ENCODE data around the gene FRMD5. TPM values are rescaled to one million over a fixed set of nuclear protein-coding genes. Genes with fewer than 3 reads are reported as not detected.

The FRMD5 gene
- total RNA-seq, 2 donors from 2014 or later = 3.6 to 7.0 TPM

GRCh38 chr15:44096596-44096995, 98.5 kb downstream of the FRMD5 start:
- Histone ChIP-seq H3K4me1 (ENCODE audit: control insufficient read depth, insufficient read depth, low read length) (no peaks in the 10 kb centered on the region), H3K9ac (ENCODE audit: extremely low read depth, low read length, poor library complexity, severe bottlenecking) (no peak overlapping the region), H3K4me3 (ENCODE audit: low read length) (no peak overlapping the region), H3K36me3 (ENCODE audit: control insufficient read depth, insufficient read depth, low read length) (no peaks in the 10 kb centered on the region), H3K27me3 (ENCODE audit: control insufficient read depth, insufficient read depth, low read length, poor library complexity, severe bottlenecking) (no peaks in the 10 kb centered on the region), H3K27ac (ENCODE audit: low read depth, low read length) (no peak overlapping the region), H3K9me3 (ENCODE audit: control insufficient read depth, low read length) (no peaks in the 10 kb centered on the region)
- TF ChIP-seq, protein P1, sequence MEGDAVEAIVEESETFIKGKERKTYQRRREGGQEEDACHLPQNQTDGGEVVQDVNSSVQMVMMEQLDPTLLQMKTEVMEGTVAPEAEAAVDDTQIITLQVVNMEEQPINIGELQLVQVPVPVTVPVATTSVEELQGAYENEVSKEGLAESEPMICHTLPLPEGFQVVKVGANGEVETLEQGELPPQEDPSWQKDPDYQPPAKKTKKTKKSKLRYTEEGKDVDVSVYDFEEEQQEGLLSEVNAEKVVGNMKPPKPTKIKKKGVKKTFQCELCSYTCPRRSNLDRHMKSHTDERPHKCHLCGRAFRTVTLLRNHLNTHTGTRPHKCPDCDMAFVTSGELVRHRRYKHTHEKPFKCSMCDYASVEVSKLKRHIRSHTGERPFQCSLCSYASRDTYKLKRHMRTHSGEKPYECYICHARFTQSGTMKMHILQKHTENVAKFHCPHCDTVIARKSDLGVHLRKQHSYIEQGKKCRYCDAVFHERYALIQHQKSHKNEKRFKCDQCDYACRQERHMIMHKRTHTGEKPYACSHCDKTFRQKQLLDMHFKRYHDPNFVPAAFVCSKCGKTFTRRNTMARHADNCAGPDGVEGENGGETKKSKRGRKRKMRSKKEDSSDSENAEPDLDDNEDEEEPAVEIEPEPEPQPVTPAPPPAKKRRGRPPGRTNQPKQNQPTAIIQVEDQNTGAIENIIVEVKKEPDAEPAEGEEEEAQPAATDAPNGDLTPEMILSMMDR (conservative IDR thresholded peaks at IDR 0.05) = no peak
- Mint-ChIP-seq H3K27ac (no peak overlapping the region), H3K36me3 (ENCODE audit: low read depth) (no peaks in the 10 kb centered on the region), H3K4me1 (no peaks in the 10 kb centered on the region), H3K9me3 (no peaks in the 10 kb centered on the region), H3K27me3 (ENCODE audit: insufficient read depth) (no peaks in the 10 kb centered on the region), H3K4me3 (no peak overlapping the region)
- no peak for DNase-seq
- WGBS, 2 experiments (ENCODE audit: insufficient coverage in 1 of 2, insufficient read length in 1 of 2) = 92 to 98% methylated on average over 3 of the region's 3 CpGs

- Mint-ChIP-seq H3K9me3 (no peaks in the 10 kb centered on the region), H3K36me3 (ENCODE audit: low read depth) (no peaks in the 10 kb centered on the region), H3K4me3 (no peak overlapping the region), H3K27ac (no peak overlapping the region), H3K27me3 (ENCODE audit: insufficient read depth) (no peaks in the 10 kb centered on the region), H3K4me1 (no peaks in the 10 kb centered on the region)
- no peaks in the 10 kb centered on the region for H3K4me1 ChIP-seq (ENCODE audit: control insufficient read depth, insufficient read depth, low read length)
- TF ChIP-seq, protein P1 (conservative IDR thresholded peaks at IDR 0.05) = no peak
- H3K27ac ChIP-seq (ENCODE audit: low read depth, low read length) = no peak overlapping the region
- 97 to 98% methylated on average over 3 of the region's 3 CpGs for WGBS, 2 experiments (ENCODE audit: insufficient coverage in 1 of 2, insufficient read length in 1 of 2)
- no peaks in the 10 kb centered on the region for H3K9me3 ChIP-seq (ENCODE audit: control insufficient read depth, low read length)
- DNase-seq = no peak
- no peak overlapping the region for H3K4me3 ChIP-seq (ENCODE audit: low read length)
- H3K36me3 ChIP-seq (ENCODE audit: control insufficient read depth, insufficient read depth, low read length) = no peaks in the 10 kb centered on the region
- H3K9ac ChIP-seq (ENCODE audit: extremely low read depth, low read length, poor library complexity, severe bottlenecking) = no peak overlapping the region
- no peaks in the 10 kb centered on the region for H3K27me3 ChIP-seq (ENCODE audit: control insufficient read depth, insufficient read depth, low read length, poor library complexity, severe bottlenecking)
These were observed 100.3 kb downstream of the FRMD5 start for GRCh38 chr15:44094781-44095180.

GRCh38 chr15:44093836-44094235, 101.2 kb downstream of the FRMD5 start:
- no peak overlapping the region for H3K9ac ChIP-seq (ENCODE audit: extremely low read depth, low read length, poor library complexity, severe bottlenecking)

More at GRCh38 chr15:44093836-44094235, 101.2 kb downstream of the FRMD5 start:
- H3K4me1 ChIP-seq (ENCODE audit: control insufficient read depth, insufficient read depth, low read length) = no peaks in the 10 kb centered on the region
- WGBS, 2 experiments (ENCODE audit: insufficient coverage in 1 of 2, insufficient read length in 1 of 2) = 95% methylated on average over 3 of the region's 3 CpGs; no CpG with 5 or more reads in 1 of the 2 experiments
- no peaks in the 10 kb centered on the region for H3K27me3 Mint-ChIP-seq (ENCODE audit: insufficient read depth)
- H3K4me3 ChIP-seq (ENCODE audit: low read length) = no peak overlapping the region
- H3K4me1 Mint-ChIP-seq = no peaks in the 10 kb centered on the region
- no peaks in the 10 kb centered on the region for H3K36me3 Mint-ChIP-seq (ENCODE audit: low read depth)
- H3K36me3 ChIP-seq (ENCODE audit: control insufficient read depth, insufficient read depth, low read length) = no peaks in the 10 kb centered on the region
- H3K27me3 ChIP-seq (ENCODE audit: control insufficient read depth, insufficient read depth, low read length, poor library complexity, severe bottlenecking) = no peaks in the 10 kb centered on the region
- no peaks in the 10 kb centered on the region for H3K9me3 ChIP-seq (ENCODE audit: control insufficient read depth, low read length)
- no peak overlapping the region for H3K27ac Mint-ChIP-seq
- DNase-seq = no peak
- no peaks in the 10 kb centered on the region for H3K9me3 Mint-ChIP-seq
- no peak overlapping the region for H3K27ac ChIP-seq (ENCODE audit: low read depth, low read length)
- TF ChIP-seq, protein P1 (conservative IDR thresholded peaks at IDR 0.05) = no peak
- no peak overlapping the region for H3K4me3 Mint-ChIP-seq

Measured in endodermal cell (in vitro differentiated cells).